C1 segment of cervical spinal cord (tissue), 14 donors: Measurements from ENCODE around the gene SORCS2.

ENCODE experiments used
- DNase-seq, 14 donors: peaks; one replicate each; lab custom pipeline; 2025; lab: John Stamatoyannopoulos, UW

SORCS2 gene

DNA sequence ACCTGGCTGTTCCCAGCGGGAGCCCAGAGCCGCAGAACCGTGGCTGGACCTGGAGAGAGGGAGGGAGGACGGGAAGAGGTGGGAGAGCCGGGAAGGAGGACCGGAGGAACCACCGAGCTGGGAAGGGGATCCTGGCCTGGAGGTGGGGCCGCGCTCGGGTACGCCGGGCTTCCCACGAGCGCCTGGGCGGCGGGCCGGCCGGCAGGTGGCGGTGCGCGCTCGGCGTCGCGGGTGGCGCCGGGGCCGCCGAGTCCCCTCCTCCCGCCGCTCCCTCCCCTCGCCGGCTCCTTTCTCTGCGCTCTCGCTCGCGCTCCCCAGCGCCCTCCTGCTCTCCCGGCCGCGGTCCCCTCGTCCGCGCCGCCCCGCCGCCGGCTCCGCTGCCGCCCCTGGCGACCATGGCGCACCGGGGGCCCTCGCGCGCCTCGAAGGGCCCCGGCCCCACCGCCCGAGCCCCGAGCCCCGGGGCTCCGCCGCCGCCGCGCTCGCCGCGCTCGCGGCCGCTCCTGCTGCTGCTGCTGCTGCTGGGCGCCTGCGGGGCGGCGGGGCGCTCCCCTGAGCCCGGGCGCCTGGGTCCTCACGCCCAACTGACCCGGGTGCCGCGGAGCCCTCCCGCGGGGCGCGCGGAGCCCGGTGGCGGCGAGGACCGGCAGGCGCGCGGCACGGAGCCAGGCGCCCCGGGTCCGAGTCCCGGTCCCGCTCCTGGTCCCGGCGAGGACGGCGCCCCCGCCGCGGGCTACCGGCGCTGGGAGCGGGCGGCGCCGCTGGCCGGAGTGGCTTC lies at the start of gene SORCS2:
Gene SORCS2, plus strand, starts transcription at position 287 of the 778 bp plus-strand sequence.
- peak in 12 of 14 donors; percentile 8 to 83 (median 33) for DNase-seq

DNA sequence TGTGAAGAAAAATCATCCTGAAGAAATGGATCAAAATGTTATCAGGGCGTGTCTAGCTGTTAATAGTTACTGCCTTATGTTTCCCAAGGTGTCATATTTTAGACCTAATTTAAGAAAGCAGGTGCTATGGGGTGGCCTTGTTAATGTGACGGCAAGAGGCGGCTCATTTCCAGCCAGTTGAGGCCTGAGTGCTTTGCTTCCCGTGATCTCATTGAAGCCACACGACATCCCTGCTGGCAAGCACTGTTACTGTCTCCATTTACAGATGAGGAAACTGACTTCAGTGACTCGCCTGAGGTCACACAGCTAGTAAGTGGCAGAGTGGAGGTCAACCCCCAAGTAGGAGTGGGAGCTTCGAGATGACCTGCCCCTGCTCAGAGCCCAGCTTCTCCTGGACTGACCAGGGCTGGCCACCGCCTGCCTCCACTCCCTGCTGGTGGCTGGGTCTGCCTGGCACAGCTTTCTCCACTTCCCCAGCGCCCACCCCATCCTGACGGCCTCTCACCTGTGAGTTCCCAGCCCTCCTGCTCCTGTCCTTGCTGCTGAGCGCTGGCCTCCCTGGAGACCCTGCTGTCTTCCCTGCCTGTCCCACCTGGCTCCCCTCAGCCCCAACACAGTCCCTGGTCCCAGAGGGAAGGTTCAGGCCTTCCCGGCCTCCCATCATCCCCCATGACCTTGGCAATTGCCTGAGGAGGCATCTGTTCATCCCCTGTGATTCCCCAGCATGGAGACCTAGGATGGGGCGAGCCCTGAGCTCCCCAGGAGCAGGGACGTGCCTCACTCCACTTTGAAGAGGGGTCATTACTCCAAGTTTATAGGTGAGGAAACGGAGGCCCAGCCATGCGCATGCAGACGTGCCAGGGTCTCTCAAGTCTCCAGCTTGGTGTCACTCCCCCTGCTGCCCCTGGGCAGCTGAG lies 47.7 kb upstream of the SORCS2 start:
- no peak for DNase-seq

DNA sequence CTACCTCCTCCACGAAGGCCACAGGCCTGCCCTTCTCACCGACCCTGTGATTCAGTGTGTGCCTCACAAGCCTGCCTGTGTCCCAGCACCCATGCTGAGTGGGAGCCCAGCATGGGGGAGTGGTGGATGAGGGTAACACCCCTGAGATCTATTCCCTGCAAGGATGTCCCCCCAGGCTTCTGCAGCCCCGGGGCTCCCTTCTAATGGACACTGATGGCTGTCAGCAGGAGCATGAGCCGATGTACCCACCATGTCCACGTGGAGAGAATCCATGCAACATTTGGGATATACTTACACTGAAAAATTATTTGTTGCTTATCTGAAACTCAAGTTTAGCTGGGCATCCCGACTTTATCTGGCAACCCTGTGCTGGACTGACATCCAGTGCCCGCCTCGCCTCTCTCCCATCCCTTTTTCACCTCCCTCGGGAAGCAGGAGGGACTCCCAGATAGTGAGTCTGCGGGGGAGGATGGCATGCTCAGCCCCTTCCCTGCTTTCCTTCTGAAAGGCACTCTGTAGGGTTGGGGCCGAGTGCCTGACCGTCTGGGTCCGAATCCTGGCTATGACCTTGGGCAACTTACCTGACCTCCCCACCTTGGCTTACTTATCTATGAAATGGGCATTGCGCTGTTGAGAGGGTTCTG lies 46.9 kb upstream of the SORCS2 start:
- no peak for DNase-seq

DNA sequence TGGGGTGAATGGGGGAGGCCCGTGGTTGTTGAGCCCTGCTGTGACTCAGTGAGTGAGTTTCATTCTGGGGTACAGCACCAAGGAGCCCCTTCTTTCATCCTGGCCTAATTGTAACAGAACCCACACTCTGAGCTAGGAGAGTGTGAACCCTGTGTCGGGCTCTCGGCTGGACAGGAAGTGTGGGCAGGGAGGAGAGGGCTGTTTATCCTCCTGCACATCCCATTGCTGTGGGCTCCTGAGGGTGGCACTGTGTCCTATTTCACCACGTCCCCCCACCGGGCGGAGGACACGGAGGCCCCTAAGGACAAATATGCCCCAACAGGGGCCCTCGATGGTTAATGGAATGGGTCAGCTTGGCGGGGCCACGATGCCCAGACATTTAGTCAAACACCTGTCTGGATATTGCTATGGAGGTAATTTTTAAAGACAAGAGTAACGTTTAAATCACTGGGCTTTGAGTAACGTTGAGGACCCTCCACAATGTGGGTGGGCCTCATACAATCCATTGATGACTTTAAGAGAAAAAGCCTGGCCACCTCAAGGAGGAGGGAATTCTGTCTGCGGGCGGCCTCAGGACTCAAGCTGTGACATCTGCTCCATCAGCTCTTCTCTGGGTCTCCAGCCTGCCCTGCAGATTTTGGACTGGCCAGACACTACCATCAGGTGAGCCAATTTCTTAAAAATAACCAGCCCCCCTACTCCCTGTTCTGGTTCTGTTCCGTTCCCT lies 46.1 kb upstream of the SORCS2 start:
- DNase-seq, result no peak

DNA sequence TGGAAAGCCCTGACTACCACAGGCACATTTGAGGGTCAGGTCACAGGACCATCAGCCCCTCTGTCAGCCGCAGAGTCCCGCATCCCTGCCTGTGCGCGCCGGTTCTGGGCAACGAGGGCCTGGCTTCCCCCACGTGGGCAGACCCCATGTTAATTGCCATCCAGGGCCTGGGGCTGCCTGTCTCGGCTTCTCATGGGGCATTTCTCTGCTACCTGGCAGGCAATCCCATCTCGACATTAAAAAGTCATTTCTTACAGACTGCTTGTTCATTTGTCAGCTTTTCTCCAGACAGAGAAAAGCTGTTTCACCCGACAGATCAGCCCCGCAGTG lies 45.6 kb upstream of the SORCS2 start:
- no peak for DNase-seq

DNA sequence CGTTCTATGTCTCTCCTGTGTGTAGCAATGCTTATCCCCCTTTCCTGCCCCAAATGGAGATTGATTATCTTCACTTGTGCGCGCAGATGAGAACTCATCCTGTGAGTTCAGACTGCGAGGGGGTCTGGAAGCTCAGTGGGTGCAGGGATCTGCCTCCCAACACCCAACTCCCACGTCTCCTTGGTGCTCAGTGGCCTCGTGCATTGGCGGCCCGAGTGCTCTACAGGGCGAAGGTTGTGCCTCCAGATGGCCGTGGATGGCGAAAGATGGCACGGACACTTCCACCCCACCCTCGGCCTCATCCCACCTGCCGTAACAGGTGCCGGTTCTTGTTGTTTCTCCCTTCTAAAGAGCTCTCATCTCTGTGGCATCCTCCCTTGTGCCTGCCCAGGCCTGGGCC lies 45.1 kb upstream of the SORCS2 start:
- DNase-seq, result no peak

DNA sequence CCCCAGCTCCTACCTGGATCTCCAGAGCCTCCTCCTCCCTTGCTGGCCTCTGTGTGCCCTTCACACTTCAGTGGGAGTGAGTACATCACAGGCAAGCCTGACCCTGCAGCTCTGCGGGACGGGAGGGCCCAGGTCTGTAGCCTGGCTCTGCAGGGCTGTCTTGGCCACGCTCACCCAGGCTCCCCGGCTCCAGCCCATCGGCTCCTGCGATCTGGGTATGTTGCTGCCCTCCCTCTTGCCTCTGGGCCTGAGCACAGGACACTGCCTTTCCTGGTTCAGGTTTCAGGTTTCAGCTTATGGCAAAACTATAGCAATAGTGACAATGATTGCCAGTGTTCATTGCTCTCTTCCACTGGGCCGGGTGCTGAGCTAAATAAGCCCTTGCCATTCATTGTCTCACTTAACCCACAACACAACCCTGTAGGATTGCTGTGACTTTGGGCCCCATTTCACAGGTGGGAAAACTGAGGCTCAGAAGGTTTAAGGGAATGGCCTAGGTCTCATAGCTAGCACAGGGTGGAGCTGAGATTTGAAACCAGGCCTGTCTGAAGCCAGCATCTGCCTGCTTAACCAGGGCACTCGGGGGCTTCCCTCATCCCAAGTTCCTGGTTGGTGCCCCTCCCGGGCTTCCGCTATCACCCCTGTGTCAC lies 44.6 kb upstream of the SORCS2 start:
- no peak for DNase-seq

DNA sequence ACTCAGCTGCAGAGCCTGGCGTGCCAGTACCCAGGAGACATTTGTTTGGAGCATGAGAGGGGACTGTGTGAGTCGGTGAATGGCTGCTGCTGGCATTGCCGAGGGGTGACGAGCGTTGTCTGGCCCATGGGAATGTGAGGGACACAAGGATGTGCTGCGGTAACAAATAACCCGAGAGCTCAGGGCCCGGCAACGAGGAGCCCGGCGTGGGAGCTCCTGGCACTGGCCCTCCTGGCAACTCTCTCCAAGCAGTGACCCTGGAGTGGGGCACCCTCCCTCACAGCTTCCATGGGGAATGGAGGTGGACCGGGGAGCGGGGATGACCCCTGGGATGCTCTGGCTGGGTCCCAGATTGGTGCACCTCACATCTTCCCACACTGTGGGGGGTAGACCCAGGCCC lies 44.0 kb upstream of the SORCS2 start:
- DNase-seq, result no peak

DNA sequence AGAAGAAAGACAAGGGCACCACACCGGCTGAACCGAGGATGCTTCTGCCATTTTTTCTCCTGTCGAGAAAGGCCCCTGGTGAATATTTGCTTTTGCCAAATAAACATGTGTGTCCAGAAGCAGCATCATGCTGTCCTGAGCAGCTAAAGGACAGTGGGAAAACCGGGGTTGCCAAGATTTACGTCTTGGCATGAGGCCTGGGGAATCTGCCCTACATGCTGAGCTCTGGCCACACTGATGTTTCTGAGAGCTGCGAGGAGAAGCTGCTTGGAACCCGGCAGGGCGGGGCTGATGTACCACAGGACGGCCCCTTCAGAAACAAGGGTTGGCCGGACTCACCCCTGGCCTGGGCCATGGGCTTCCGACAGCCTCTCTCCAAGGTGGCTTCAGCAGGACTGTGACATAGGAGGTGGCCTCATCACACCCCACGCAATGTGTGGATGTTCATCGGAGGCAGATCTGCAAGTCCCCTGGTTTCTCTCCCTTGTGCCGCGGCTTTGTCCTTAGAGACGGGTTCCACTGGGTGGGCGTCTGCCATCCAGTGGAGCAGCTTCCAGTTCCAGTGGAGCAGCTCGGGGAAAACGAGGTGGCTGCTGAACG lies 42.2 kb upstream of the SORCS2 start:
- DNase-seq, result peak in 1 of 14 donors; percentile 50

DNA sequence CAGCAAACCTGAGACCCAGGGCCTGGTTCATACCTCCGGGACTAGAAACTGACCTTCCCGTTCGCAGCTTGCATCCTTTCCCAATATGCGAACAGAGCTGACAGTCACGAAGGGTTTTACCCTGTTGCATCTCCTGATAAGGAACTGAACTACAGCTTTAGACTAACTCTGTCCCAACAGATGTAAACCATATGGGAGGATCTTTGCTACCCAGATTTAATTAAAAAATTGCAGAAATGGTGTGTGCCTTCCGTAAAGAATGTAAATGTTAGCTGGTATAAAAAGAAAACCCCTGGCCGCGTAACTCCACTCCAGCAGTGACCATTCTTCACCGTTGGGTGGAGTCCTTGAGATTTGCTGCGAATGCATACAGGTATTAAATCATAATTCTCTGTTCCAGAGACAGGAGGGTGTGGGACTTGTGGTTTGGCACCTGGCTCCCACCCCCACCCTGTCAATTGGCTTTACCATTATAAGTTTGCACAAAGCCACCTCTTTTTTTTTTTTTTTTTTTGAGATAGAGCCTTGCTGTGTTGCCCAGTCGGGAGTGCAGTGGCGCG lies 40.6 kb upstream of the SORCS2 start:
- no peak for DNase-seq

DNA sequence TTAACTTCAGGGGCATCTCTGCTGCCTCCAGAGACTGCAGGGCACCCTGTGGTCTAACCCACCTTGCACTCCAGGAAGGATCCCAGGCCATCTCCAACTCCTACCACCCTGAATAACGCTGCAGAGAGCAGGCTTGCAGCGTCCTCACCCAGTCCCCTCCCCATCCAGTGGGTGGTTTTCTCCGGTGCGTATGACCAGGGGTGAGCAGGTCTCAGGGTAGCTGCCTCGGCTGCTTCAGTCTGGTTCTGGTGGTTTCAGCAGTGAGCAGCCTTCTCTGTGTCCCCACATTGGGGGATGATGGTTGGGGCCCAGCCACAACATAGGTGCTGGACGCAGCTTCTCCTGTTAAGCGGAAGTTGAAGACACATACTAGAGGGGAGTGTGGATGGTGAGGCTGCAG lies 38.6 kb upstream of the SORCS2 start:
- DNase-seq, result no peak

DNA sequence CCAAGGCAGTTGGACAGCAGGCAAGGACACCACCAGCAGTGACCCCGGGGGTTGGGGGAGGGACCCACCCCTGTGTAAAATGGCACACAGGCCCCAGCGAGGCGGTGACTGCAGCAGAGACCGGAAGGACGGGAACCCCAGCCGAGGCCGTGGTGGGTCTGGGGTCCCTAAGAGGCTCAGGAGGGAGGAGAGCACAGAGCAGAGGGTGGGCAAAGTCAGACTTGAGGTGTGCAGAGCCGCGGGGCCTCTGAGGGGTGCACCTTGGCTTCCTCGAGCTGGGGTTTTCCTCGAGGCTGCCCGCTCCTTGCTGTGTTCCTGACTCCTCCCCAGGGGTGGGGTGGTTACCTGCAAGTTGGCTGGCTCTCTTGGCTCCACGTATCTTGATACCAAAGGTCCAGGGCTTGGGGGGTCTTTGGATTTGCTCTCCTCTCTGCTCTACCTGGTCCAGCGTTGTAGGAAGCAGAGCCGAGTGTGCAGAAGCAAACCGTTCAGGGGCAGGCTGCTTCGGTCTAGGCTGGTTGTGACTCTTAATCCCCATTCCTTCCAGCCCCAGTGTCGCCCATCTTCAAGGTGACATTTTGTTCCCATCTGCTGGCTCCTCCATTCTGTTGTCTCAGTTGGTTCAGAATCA lies 37.9 kb upstream of the SORCS2 start:
- no peak for DNase-seq

DNA sequence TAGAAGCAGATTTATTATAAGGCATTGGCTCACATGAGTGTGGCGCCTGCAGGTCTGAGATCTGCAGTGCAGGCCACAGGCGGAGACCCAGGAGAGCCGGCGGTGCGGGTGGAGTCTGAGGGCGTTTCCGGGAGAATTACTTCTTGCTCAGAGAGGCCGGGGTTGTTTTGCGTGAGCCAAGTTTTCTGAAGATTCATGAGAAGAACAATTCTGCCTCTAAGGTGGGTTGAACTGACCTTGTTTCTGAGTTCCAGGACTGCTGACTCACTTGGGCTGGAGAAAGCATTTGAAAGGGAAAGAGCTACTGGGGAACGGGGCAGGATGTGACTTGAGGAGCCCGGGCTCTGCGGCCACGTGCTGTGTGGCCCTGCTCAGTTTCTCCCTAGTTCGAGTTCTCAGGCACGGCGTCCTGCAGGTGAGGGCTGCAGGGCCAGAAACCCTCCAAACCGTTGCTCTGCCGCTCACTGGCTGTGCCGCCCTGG lies 36.7 kb upstream of the SORCS2 start:
- DNase-seq, result peak in 1 of 14 donors; percentile 42

DNA sequence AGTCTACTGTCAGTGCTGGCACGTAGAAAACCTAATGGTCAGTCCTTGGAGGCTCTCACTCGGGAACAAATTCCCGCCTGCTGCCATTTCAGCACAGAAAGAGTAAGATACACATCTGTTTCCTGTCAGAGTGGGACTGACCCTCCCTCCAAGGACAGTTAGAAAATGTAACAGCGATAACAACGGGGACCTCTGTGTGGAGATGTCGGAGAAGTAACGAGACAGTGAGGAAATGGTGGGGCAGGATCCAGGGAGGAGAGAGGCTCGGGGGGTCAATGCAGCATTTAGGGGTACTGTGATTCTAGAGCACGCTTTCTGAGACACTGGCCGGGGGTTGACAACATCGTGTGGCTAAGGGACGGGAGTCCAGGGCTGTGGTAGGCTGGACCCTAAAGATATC lies 36.0 kb upstream of the SORCS2 start:
- DNase-seq, result no peak

DNA sequence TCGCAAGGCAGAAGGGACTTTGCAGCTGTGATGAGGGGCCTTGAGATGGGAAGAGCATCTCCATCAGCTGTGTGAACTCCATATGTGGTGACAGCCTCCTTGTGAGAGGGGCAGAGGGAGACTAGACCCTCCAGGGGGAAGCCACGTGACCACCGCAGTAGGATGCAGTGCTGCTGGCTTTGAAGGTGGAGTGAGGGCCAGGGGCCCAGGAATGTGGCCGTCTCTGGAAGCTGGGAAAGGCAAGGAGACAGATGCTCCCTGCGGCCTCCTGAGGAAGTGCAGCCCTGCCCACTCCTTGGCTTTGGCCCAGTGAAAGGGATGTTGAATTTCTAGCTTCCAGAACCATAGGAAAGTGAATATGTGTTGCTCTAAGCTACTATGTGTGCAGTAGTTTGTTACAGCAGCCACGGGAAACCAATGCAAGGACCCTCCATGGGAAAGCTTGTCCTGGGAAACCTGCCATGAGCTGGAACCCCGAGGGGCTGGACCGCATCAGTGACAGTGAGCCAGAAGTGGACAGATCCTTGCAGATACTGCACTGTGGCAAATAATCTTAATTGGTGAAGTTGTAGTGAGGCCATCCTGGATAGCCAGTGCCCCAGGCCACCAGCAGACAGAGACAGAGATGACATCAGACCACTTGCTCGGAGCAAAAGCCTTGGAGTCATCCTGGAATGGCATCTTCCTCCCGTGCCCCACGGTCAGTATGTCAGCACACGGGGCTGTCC lies 35.4 kb upstream of the SORCS2 start:
- no peak for DNase-seq

DNA sequence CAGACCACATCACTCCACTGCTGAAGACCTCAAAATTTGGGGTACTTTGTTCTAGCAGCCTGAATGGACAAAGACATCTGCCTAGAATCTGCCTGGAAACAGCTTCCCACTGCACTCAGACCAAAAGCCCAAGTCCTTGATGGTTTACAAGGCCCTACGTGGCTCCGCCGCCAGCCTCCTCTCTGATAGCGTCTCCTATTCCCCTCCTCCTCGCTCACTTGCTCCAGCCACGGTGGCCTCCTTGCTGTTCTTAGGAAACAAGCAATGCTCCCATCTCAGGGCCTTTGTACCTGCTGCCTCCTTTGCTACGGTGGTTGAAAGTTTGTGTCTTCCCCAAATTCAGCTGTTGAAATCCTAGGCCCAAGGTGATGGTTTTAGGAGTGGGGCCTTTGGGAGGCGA lies 34.7 kb upstream of the SORCS2 start:
- DNase-seq, result no peak

DNA sequence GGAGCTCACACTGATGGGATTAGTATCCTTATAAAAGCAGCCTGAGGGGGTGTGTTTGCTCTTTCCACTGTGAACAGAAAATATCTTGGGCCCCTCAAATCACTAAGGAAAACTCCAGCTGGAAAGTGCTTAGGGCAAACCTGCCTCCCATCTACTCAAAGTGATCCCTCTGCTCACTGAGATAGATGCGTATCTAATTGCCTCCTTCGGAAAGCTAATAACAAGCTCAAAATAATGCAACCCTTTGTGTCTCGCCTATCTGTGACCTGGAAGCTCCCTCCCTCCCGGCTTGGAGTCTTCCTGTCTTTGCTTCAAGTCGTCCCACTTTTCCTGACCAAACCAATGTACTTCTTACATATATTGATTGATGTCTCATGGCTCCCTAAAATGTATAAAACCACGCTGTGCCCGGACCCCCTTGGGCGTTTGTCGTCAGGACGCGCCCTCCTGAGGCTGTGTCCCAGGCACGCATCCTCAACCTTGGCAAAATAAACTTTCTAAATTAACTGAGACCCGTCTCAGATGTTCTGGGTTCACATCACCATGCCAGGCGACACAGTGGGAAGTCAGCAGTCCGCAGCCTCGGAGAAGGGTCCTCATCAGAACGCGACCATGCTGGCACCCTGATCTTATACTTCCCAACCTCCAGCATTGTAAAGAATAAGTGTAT lies 34.1 kb upstream of the SORCS2 start:
- no peak for DNase-seq

DNA sequence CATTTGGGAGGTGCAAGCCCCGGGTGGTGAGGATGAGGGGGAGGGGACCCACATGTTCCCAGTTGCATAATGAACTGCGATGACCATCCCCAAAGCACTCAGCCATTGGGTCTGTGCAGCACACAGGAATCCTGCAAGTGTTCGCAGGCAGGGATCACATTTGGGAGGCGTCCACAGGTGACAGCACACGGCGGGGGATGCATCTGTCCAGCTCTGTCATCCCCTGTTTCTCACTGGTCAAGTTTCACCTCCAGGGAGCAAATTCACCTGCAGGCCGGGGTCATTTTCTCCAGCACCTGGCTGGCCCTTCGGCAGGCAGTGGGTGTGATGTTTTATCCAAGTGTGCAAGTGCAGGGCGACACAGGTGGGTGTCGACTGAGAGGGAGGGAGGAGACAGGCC lies 33.3 kb upstream of the SORCS2 start:
- no peak for DNase-seq

DNA sequence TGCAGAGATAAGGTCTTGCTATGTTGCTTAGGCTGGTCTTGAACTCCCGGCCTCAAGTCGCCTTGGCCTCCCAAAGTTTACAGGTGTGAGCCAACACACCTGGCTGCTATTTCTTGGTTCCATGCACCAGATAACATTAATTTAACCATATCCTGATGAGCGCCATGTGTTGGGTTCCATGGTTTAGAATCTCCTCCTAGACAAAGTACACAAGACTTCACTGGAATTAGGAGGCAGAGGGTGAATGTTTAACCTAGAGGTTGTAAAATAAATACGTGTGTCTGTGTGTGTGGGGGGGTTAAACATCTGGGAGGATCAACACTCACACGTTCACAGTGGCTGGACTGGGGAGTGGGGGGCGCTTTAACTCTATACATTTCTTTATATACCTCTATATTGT lies 32.4 kb upstream of the SORCS2 start:
- no peak for DNase-seq
